ENCODE data around the gene GSTA2.

GRCh38 chr6:52801188-52801841 lies 38.0 kb upstream of the GSTA2 start:
- TF ChIP-seq POLR2A (IDR thresholded peaks at IDR 0.05) (no peak), CTCF (IDR thresholded peaks at IDR 0.05) (no peak), POLR2AphosphoS5 (IDR thresholded peaks at IDR 0.05) (no peak)

Data from prostate gland (tissue), 2 donors.